HAP-1 (cell line): ENCODE data around the gene CCS.
"Not testable (repeated sequence)": the region's sequence is repeated elsewhere in the genome, so short reads cannot be mapped to it uniquely, and the experiment has no call there.

Experiments
- DNase-seq, 2 experiments: peaks; one replicate each; pipeline ENCODE4 v3.0.0-alpha.2; 2016 to 2020; ENCODE audit warnings: low spot score in 2 of 2
- H3K27me3 ChIP-seq: fragments of 250-450 bp; sonication (Bioruptor Pico); 2 replicates; pipeline ENCODE4 v1.5.1; 2020; ENCODE audit warnings: low read depth, mild to moderate bottlenecking, moderate library complexity
- H3K36me3 ChIP-seq: fragments of 250-450 bp; sonication (Bioruptor Pico); replicated peaks from 2 replicates; pipeline ENCODE4 v1.5.1; 2020; ENCODE audit warnings: mild to moderate bottlenecking
- H3K4me1 ChIP-seq: fragments of 250-450 bp; sonication (Bioruptor Pico); 2 replicates; pipeline ENCODE4 v1.5.1; 2020; ENCODE audit warnings: mild to moderate bottlenecking
- H3K4me3 ChIP-seq: fragments of 250-450 bp; sonication (Bioruptor Pico); 2 replicates; pipeline ENCODE4 v1.5.1; 2020; ENCODE audit warnings: mild to moderate bottlenecking, moderate library complexity
- H3K9me3 ChIP-seq: fragments of 250-450 bp; sonication (Bioruptor Pico); 2 replicates; pipeline ENCODE4 v1.5.1; 2020; ENCODE audit warnings: mild to moderate bottlenecking, moderate library complexity
- in situ Hi-C: fragments of 300-500 bp; cut with MboI; formaldehyde crosslinking; loops from 3 replicates; pipeline ENCODE4 v1.14.3; 2020; ENCODE audit warnings: low sequenced_read_pairs, inconsistent platforms, mixed read lengths

Gene CCS

DNA sequence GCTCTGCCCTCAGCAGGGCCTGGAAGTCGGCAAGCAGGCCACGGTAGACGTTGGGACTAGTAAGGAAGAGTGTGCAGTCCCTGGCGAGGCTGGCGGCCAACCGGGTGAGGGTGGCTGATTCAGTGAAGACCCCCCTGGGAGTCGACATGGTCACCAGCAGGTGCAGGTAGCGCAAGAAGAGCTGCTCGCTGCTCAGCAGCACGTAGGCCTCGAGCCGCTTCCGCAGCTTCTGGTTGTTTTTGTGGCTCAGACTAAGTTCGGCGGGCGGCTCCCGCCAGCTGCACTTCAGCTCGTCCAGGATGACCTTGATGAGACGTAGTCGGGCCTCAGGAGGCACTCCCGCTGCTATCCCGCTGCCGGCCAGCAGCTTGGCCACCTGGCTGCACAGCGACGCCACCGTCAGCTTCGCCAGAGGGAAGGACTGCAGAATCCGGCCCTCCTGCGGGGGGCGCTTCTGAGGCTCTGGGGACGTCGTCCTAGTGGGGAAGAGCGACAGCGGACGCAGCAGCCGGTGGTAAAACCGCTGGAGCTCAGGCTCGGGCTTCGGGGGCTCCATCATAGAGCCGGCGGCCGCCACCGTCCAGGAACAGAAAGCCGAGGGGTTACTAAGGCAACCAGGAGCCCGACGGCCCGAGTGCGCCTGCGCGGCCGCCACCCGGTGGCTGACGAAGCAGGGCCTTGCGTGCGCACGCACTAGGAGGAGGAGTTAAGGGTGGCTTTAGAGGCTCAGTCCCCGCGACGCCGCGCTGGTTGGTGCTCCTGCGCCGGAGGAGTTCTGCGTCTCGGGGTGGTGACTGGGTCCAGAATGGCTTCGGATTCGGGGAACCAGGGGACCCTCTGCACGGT lies at the start of gene CCS, which contains the start of gene CCDC87:
CCS (plus strand) TSS at position 729 of the 846 bp plus-strand sequence; CDS start at position 806, 77 bp downstream.
CCDC87 (minus strand) TSS at position 607 of the 846 bp plus-strand sequence; CDS start at position 559, 48 bp downstream.
- H3K4me1 ChIP-seq: peaks cover 17% of the 10 kb centered on the region
- no peaks in the 10 kb centered on the region for H3K27me3 ChIP-seq

DNA sequence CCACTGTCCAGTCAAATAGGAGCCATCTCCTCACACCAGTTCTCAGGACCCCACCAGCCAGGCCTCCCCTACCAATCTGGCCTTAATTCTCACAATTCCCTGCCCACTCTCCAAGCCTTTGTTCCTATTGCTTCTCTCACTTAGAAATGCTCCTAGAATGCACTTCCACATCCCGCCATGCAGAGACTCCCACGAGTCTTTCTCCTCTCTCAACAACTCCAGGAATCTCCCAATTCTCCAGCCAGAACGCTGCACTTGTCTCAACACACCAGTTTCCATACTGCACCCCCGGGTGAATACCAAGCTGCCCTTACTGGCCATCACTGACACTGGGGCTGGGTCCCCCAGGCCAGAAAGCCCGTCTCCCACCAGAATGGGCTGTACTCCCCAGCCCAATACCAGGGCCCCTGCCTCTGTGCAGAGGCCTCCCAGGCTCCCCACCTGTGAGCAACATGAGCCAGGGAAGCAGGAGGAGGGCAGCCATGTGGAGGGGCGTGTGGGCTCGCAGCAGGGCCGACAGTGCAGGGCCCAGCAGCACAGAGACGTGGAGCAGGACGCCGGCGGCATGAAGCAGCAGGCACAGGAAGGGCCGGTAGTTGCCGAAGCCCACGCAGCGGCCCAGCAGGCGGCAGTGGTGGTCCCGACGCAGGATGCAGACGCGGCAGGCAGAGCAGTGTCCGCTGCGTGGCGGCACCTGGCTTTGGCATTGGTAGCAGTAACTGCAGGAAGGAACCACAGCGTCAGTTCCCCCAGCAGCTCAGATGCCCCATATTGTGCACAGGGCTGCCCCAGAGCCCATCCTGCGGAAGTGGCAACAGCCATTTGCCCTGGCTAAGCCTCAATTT lies 49.5 kb upstream of the CCS start:
- Histone ChIP-seq H3K36me3 (peaks cover 16% of the 10 kb centered on the region), H3K9me3 (no peaks in the 10 kb centered on the region), H3K4me3 (peak overlapping the region; percentile 16), H3K27me3 (no peaks in the 10 kb centered on the region), H3K4me1 (peaks cover 12% of the 10 kb centered on the region)
- in situ Hi-C loops: no loop called here
- peak; percentile 68 to 86 for DNase-seq

More for the DNA sequence above, at the start of gene CCS, which contains the start of gene CCDC87:
- DNase-seq: peak; percentile 93 to 99
- in situ Hi-C loops: no loop called here
- Histone ChIP-seq H3K36me3 (no peaks in the 10 kb centered on the region), H3K9me3 (no peaks in the 10 kb centered on the region), H3K4me3 (peak within 1 kb of the TSS; percentile 60)

GRCh38 chr11:66544952-66545351 lies 48.0 kb upstream of the CCS start:
- DNase-seq, H3K9me3 ChIP-seq, in situ Hi-C loops, H3K27me3 ChIP-seq: not testable (repeated sequence)
- H3K36me3 ChIP-seq: peaks cover 12% of the 10 kb centered on the region
- H3K4me1 ChIP-seq: peaks cover 12% of the 10 kb centered on the region
- peak overlapping the region; percentile 63 for H3K4me3 ChIP-seq

DNA sequence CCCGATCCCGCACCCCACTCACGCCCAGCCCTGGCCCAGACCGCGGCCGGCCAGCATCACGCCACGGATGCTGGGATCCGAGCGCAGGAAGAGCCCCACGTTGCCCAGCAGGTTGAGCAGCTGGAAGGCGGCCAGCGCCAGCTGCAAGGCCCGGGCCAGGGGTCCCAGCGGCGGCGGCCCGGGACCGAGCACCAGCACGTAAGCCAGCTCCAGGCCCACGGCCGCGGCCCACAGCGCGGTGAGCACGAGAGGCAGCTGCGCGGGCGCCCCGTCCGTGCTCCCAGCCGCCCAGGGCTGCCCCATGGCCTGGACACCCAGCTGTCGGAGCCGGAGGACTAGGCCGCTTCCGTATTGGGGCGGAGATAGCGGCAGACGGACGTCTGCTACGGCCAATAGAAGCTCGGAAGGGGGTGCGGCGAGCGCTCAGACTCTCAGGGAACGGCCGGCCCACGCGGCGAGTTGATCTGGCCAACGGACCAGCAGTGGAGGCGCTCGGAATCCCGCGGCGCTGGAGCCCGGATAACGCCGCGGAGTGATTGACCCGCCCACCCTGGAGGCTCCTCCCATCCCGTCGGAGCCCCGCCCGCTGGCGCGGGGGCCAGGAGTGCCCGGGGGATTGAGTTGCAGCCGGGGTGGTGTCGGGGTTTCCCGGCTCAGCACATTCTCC lies 47.2 kb upstream of the CCS start, which contains the start of gene ZDHHC24:
ZDHHC24 (minus strand) TSS at position 348 of the 667 bp plus-strand sequence; CDS start at position 303, 45 bp downstream.
- peak; percentile 87 to 97 for DNase-seq
- Histone ChIP-seq H3K4me1 (peaks cover 12% of the 10 kb centered on the region), H3K9me3 (no peaks in the 10 kb centered on the region), H3K36me3 (peaks cover 12% of the 10 kb centered on the region), H3K4me3 (peak within 1 kb of the TSS; percentile 63), H3K27me3 (no peaks in the 10 kb centered on the region)
- in situ Hi-C loops: no loop called here

GRCh38 chr11:66546368-66546965 lies 46.5 kb upstream of the CCS start, which contains the start of gene ACTN3:
Gene ACTN3, plus strand, starts transcription at chr11:66546903. Its CDS starts 35 bp downstream, at chr11:66546938.
- Histone ChIP-seq H3K27me3 (no peaks in the 10 kb centered on the region), H3K4me1 (peaks cover 12% of the 10 kb centered on the region), H3K36me3 (peaks cover 12% of the 10 kb centered on the region), H3K9me3 (no peaks in the 10 kb centered on the region), H3K4me3 (peak within 1 kb of the TSS; percentile 63)
- in situ Hi-C loops: no loop called here
- DNase-seq: no peak

DNA sequence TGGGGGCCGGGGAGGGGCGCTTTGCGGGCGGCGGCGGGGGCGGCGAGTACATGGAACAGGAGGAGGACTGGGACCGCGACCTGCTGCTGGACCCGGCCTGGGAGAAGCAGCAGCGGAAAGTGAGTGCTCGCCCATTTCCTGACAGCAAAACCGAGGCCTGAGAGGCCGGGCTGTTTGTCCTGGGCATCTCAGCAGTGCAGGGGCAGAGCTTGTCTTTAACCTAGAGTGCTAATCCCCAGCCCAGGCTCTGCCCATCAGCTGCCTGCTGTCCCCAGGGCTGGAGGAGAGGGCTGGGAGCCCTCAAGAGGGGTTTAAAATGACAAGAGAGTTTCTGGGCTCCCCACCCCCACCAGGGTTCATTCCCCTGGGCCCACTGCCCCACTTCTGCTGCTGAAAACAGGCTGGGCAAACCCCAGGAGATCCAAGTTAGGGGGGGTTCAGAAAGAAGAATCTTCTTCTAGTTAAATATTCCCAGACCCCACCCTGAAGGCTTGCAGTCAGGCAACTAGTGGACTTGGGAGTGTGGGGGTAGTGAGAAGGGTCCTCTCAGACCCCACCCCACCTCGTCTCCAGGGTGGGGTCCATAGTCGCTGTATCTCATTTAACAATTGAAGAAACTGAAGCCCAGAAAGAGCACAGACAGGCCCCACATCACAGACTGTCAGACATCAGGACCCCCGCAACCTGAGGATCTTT lies 45.9 kb upstream of the CCS start:
- no peaks in the 10 kb centered on the region for H3K27me3 ChIP-seq
- no peak for DNase-seq
- in situ Hi-C loops: no loop called here
- peaks cover 12% of the 10 kb centered on the region for H3K4me1 ChIP-seq
- H3K36me3 ChIP-seq: peaks cover 12% of the 10 kb centered on the region
- H3K4me3 ChIP-seq: no peak overlapping the region
- no peaks in the 10 kb centered on the region for H3K9me3 ChIP-seq

DNA sequence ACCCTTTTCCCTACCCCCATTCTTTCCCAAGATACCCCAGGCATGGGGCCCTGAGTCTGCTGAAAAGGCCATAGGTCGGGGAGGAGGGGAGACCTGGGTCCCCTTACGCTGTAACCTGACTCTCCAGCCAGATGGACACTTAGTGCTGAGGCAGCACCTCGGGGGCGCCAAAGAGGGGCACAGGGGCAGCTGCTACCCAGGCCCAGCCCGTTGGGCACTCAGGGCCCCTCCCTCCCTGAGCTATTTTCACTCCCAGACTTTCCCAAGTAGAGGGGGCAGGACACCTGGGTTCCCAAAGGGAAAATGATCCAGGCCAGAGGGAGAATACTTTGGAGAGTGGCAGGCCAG lies 45.3 kb upstream of the CCS start:
- Histone ChIP-seq H3K4me3 (no peak overlapping the region), H3K27me3 (no peaks in the 10 kb centered on the region), H3K36me3 (peaks cover 7% of the 10 kb centered on the region), H3K9me3 (no peaks in the 10 kb centered on the region), H3K4me1 (peaks cover 12% of the 10 kb centered on the region)
- in situ Hi-C loops: no loop called here
- DNase-seq: no peak

DNA sequence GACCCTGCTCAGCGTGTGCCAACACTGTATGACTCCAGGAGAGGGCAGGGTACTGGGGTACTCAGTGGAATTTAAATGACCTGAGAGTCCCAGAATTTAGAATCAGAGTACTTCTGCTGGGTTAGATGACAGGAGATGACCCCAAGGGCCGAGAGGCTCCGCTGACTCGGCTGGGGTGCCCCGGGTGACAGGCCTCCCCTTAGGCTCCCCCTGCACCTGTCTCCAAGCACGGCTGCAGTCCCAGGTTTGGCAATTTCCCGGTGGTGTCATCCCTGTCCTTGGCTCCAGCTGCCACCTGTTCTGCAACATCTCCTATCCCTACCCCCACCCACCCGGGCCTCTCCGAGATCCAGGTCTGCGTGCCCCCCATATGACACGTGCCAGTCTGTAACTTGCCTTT lies 44.9 kb upstream of the CCS start:
- Histone ChIP-seq H3K9me3 (no peaks in the 10 kb centered on the region), H3K36me3 (peaks cover 7% of the 10 kb centered on the region), H3K4me1 (peaks cover 12% of the 10 kb centered on the region), H3K4me3 (no peak overlapping the region), H3K27me3 (no peaks in the 10 kb centered on the region)
- no peak for DNase-seq
- in situ Hi-C loops: no loop called here

GRCh38 chr11:66548774-66549630 lies 44.0 kb upstream of the CCS start:
- no peak for DNase-seq
- Histone ChIP-seq H3K36me3 (no peaks in the 10 kb centered on the region), H3K4me3 (no peak overlapping the region), H3K4me1 (peaks cover 8% of the 10 kb centered on the region), H3K9me3 (no peaks in the 10 kb centered on the region), H3K27me3 (no peaks in the 10 kb centered on the region)
- in situ Hi-C loops: no loop called here

GRCh38 chr11:66549696-66550095 lies 43.3 kb upstream of the CCS start:
- peaks cover 2% of the 10 kb centered on the region for H3K4me1 ChIP-seq
- H3K27me3 ChIP-seq: no peaks in the 10 kb centered on the region
- no peaks in the 10 kb centered on the region for H3K9me3 ChIP-seq
- no peak overlapping the region for H3K4me3 ChIP-seq
- in situ Hi-C loops: no loop called here
- no peaks in the 10 kb centered on the region for H3K36me3 ChIP-seq
- DNase-seq: no peak

GRCh38 chr11:66550887-66551286 lies 42.1 kb upstream of the CCS start:
- no peaks in the 10 kb centered on the region for H3K27me3 ChIP-seq
- H3K4me1 ChIP-seq: no peaks in the 10 kb centered on the region; the same call in 1 of the 2 replicates
- no peak for DNase-seq
- H3K36me3 ChIP-seq: no peaks in the 10 kb centered on the region
- H3K4me3 ChIP-seq: no peak overlapping the region
- in situ Hi-C loops: no loop called here
- no peaks in the 10 kb centered on the region for H3K9me3 ChIP-seq

DNA sequence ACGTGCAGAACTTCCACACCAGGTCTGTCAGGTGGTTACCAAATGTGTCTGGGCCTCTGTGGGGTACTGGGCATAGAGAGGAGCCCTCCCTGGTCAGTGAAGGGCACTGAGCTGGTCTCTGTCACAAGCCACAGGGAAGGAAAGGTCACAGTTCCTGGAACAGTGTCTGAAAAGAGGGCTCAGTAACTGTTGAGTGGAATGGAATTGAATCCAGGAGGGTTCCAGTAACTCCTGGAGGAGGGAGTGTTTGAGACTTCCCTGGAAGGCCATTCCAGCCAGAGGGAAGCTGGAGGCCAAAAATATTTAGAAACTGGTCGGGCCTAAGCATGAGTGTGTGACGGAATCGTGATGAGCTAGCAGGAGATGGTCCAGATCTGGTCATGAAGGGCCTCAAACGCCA lies 38.4 kb upstream of the CCS start:
- H3K27me3 ChIP-seq: no peaks in the 10 kb centered on the region
- no peak overlapping the region for H3K4me3 ChIP-seq
- H3K9me3 ChIP-seq: no peaks in the 10 kb centered on the region
- DNase-seq: no peak
- H3K36me3 ChIP-seq: no peaks in the 10 kb centered on the region
- no peaks in the 10 kb centered on the region for H3K4me1 ChIP-seq
- in situ Hi-C loops: no loop called here
